Measurements from ENCODE around the gene LYPD3. TPM values are rescaled to one million over a fixed set of nuclear protein-coding genes. Genes with fewer than 3 reads are reported as not detected.

The LYPD3 gene
- total RNA-seq, 4 donors from 2014 or later, result 0.47 to 26.4 (median 1.9) TPM; not detected in 1

GRCh38 chr19:43486412-43486811, 21.0 kb upstream of the LYPD3 start:
- ATAC-seq (ENCODE audit: low FRiP score), result no peak
- no peak for DNase-seq (ENCODE audit: low spot score)
- TF ChIP-seq CTCF (IDR thresholded peaks at IDR 0.05), result no peak

- ATAC-seq (ENCODE audit: low FRiP score) (no peak), DNase-seq (ENCODE audit: low spot score) (no peak)
- TF ChIP-seq CTCF (IDR thresholded peaks at IDR 0.05), result no peak
Measured at GRCh38 chr19:43485951-43486350, 20.5 kb upstream of the LYPD3 start.

DNA sequence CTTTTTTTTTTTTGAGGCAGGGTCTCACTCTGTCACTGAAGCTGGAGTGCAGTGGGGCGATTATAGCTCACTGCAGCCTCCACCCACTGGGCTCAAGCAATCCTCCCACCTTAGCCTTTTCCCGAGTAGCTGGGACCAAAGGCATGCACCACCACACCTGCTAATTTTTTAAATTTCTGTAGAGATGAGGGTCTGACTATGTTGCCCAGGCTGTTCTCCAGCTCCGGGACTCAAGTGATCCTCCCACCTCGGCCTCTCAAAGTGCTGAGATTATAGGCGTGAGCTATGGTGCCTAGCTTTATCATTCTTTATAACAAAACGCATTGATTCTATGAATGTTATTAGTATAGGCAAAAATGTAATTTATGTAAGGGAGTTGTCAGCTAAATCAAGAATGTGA, 17.9 kb upstream of the LYPD3 start:
- no peak for TF ChIP-seq CTCF (IDR thresholded peaks at IDR 0.05)
- no peak for ATAC-seq (ENCODE audit: low FRiP score)
- no peak for DNase-seq (ENCODE audit: low spot score)

- ATAC-seq (ENCODE audit: low FRiP score) (no peak), DNase-seq (ENCODE audit: low spot score) (no peak)
- TF ChIP-seq CTCF (IDR thresholded peaks at IDR 0.05), result no peak
Measured at GRCh38 chr19:43482193-43482592, 16.8 kb upstream of the LYPD3 start.

- ATAC-seq (ENCODE audit: low FRiP score), result no peak
- no peak for TF ChIP-seq CTCF (IDR thresholded peaks at IDR 0.05)
- DNase-seq (ENCODE audit: low spot score), result no peak
Measured at GRCh38 chr19:43481701-43482100, 16.3 kb upstream of the LYPD3 start.

GRCh38 chr19:43480574-43480973, 15.2 kb upstream of the LYPD3 start:
- DNase-seq (ENCODE audit: low spot score) (no peak), ATAC-seq (ENCODE audit: low FRiP score) (no peak)
- TF ChIP-seq CTCF (IDR thresholded peaks at IDR 0.05), result no peak

DNA sequence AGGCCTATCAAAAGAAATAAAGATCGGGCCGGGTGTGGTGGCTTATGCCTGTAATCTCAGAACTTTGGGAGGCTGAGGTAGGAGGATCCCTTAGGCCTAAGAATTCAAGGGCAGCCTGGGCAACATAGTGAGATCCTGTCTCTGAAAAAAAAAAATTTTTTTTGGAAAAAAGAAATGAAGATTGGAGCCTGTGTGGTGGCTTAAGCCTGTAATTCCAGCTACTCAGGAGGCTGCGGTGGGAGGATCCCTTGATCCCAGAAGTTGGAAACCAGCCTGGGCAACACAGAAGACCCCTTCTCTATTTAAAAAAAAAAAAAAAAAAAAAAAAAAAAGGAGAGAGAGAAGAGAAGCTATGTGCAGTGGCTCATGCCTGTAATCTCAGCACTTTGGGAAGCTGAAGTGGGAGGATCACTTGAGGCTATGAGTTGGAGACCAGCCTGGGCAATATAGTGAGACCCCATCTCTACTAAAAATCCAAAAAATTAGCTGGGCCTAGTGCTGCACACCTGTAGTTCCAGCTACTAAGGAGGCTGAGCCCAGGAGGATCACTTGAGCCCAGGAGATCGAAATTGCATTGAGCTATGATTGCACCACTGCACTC, 14.7 kb upstream of the LYPD3 start:
- no peak for TF ChIP-seq CTCF (IDR thresholded peaks at IDR 0.05)
- ATAC-seq (ENCODE audit: low FRiP score), result no peak
- no peak for DNase-seq (ENCODE audit: low spot score)
